Natural killer cell (primary cell): ENCODE results near the gene SLC16A10. TPM values are rescaled to one million over a fixed set of nuclear protein-coding genes. Genes with fewer than 3 reads are reported as not detected.

Source experiments
- ATAC-seq, 3 donors: fragments of 150-1000 bp in 2 of 3; fragments of 200-7000 bp in 1 of 3; cut with Tn5 transposase; 1 replicate in 1 of 3; 2 replicates in 2 of 3; pipeline ENCODE4 v1.10.0; 2021; ENCODE audit warnings: mild to moderate bottlenecking in 2 of 3, moderate library complexity in 2 of 3
- DNase-seq, 2 donors: peaks; one replicate each; pipeline versions ENCODE4 v3.0.0 to v3.0.0-alpha.2; 2013 to 2021; ENCODE audit warnings: mixed read lengths in 1 of 2
- H3K27ac ChIP-seq: one replicate; pipeline ENCODE4 v1.5.1; 2013; ENCODE audit warnings: mild to moderate bottlenecking, low read length
- H3K27me3 ChIP-seq: one replicate; pipeline ENCODE4 v1.6.1; 2013; ENCODE audit warnings: low read length; ENCODE audit not compliant: control insufficient read depth, insufficient read depth
- H3K36me3 ChIP-seq: one replicate; pipeline ENCODE4 v1.6.1; 2013; ENCODE audit warnings: low read length; ENCODE audit not compliant: control insufficient read depth, insufficient read depth
- H3K4me1 ChIP-seq: one replicate; pipeline ENCODE4 v1.6.1; 2013; ENCODE audit warnings: low read length; ENCODE audit not compliant: control insufficient read depth, insufficient read depth
- H3K4me3 ChIP-seq: one replicate; pipeline ENCODE4 v1.5.1; 2013; ENCODE audit warnings: low read length
- H3K9me3 ChIP-seq: one replicate; pipeline ENCODE4 v1.6.1; 2013; ENCODE audit warnings: low read length; ENCODE audit not compliant: control insufficient read depth, insufficient read depth
- H3K27ac Mint-ChIP-seq, 2 donors: one replicate each; pipeline ENCODE4 v1.8.0; 2022; ENCODE audit warnings: mild to moderate bottlenecking in 2 of 2, mixed read lengths in 2 of 2, moderate library complexity in 1 of 2
- H3K27me3 Mint-ChIP-seq, 2 donors: one replicate each; pipeline ENCODE4 v1.8.0; 2022; ENCODE audit warnings: low read depth in 2 of 2, mixed read lengths in 2 of 2
- H3K36me3 Mint-ChIP-seq: one replicate; pipeline ENCODE4 v1.8.0; 2022; ENCODE audit warnings: mixed read lengths
- H3K4me1 Mint-ChIP-seq, 2 donors: one replicate each; pipeline ENCODE4 v1.8.0; 2022; ENCODE audit warnings: mixed read lengths in 2 of 2
- H3K4me3 Mint-ChIP-seq: one replicate; pipeline ENCODE4 v1.8.0; 2022; ENCODE audit warnings: mild to moderate bottlenecking, moderate library complexity, mixed read lengths
- H3K9me3 Mint-ChIP-seq, 2 donors: one replicate each; pipeline ENCODE4 v1.8.0; 2022; ENCODE audit warnings: mixed read lengths in 2 of 2
- WGBS: methylation state at CpG from one replicate; pipeline ENCODE4 v1.1.7; 2013; ENCODE audit warnings: missing lambda C conversion rate; ENCODE audit not compliant: insufficient coverage; 5-methylcytosine and 5-hydroxymethylcytosine counted together
- intact Hi-C: fragments of 100-400 bp; cut with micrococcal nuclease; formaldehyde crosslinking; loops from one replicate; pipeline ENCODE4 v1.14.2; 2022
- total RNA-seq, 4 donors: library from RNA; stranded (reverse); fragments of 120-200 nt in 1 of 4; gene quantifications; one replicate each; pipeline versions ENCODE4 v1.2.3 to v1.2.4, GENCODE V29; 2013 to 2022
- TF ChIP-seq, protein P1 (sequence below): fragments of 200-600 bp; IDR thresholded peaks from one replicate; pipeline ENCODE4 v1.8.0; 2022; ENCODE audit warnings: antibody characterized with exemption

The SLC16A10 gene
- total RNA-seq, 3 donors from 2014 or later (not counting 1 experiment from before 2014, with no cell fraction given), result 0.05 to 0.53 (median 0.18) TPM

DNA sequence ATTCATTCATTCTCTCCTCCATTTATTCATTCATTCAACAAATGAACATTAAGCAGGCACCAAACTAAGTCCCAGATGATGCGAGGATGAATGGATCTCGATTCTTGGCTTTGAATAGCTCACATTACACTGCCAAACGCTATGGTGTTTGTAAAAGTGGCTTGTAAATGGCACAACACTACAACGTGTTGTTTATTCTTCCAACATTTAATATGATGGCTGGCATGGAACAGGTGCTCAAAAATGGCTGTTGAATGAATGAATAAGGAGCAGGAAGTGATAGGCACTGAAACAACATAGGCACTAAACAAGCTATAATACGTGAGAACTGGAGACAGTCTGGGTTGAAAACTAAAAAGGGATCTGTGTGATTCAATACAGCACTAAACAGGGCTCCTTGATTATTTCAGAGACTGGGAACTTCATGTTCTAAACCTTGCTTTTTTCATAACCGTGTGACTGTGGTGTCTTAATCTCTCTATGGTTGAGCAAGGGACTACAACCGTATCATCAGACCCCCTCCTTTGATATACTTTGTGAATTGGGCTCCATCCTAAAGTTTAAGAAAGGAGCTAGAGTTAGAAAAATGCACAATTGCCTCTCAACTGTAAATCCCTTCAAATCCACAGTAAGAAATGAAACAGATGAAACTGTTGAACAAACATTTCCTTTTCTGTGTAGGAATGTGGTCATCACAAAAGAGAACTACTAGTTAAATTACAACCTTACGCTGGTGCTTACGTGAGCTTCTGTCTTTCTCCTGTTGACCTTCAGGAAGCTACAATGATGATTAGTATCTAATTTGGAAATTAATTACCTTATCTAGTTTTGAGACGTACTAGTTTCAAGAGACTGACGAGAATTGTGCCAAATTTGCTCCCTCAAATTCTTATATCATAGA lies 16.9 kb upstream of the SLC16A10 start:
- Mint-ChIP-seq H3K4me3 (no peak overlapping the region), H3K27me3 (peaks cover 23 to 27% of the 10 kb centered on the region in 2 donors), H3K4me1 (no peaks in the 10 kb centered on the region)

DNA sequence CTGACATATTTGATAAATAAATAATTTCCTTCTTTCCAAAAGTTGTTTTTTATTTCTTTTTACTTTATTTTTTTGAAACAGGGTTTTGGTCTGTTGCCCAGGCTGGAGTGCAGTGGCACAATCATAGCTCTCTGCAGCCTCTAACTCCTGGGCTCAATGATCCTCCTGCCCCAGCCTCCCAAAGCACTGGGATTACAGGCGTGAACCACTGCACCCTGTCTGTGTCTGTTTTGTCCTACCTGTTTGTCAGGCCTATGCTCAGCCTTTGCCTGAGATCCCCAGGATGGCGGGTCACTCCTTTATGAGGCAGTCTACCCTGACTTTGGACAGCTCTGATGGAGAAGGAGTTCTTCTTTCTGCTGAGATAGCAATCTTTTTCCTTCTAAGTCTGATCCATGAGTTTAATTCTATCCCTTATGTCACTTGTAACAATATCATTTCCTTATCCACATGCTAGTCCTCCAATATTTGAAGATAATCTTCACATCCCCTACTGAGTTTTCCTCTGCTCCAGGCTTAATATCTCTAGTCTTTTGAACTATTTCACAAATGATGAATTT lies 14.4 kb upstream of the SLC16A10 start:
- intact Hi-C loops, result no loop called here

More for the DNA sequence above, 16.9 kb upstream of the SLC16A10 start:
- Histone ChIP-seq H3K27ac (no peak overlapping the region), H3K4me1 (no peaks in the 10 kb centered on the region), H3K4me3 (no peak overlapping the region), H3K27me3 (no peaks in the 10 kb centered on the region), H3K9me3 (no peaks in the 10 kb centered on the region), H3K36me3 (no peaks in the 10 kb centered on the region)
- DNase-seq, result no peak
- TF ChIP-seq, protein P1, sequence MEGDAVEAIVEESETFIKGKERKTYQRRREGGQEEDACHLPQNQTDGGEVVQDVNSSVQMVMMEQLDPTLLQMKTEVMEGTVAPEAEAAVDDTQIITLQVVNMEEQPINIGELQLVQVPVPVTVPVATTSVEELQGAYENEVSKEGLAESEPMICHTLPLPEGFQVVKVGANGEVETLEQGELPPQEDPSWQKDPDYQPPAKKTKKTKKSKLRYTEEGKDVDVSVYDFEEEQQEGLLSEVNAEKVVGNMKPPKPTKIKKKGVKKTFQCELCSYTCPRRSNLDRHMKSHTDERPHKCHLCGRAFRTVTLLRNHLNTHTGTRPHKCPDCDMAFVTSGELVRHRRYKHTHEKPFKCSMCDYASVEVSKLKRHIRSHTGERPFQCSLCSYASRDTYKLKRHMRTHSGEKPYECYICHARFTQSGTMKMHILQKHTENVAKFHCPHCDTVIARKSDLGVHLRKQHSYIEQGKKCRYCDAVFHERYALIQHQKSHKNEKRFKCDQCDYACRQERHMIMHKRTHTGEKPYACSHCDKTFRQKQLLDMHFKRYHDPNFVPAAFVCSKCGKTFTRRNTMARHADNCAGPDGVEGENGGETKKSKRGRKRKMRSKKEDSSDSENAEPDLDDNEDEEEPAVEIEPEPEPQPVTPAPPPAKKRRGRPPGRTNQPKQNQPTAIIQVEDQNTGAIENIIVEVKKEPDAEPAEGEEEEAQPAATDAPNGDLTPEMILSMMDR, result no peak
- H3K36me3 Mint-ChIP-seq, result no peaks in the 10 kb centered on the region
- WGBS, result 77% methylated on average over 6 of the region's 11 CpGs
- H3K9me3 Mint-ChIP-seq, result no peaks in the 10 kb centered on the region
- intact Hi-C loops, result no loop called here
- ATAC-seq, result no peak
- no peak overlapping the region for H3K27ac Mint-ChIP-seq

DNA sequence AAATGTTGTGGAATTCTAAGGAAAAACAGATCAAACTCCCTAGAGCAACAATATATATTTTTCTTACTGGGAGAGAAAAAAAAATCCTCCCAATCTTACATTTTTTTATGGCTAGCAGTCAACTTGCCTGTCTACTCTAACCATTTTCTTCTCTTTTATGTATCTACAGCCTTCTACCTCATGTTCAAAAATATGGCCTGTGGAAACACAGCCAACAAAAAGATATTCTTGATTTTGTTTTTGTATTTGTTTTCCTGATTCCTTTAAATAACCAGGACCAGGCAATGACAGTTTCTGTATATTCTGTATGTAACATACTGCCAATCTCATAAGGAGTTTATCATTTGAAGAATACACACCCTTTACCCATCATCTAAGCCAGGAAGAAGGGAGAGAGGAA lies 13.0 kb upstream of the SLC16A10 start:
- Histone ChIP-seq H3K27me3 (no peaks in the 10 kb centered on the region), H3K4me1 (no peaks in the 10 kb centered on the region), H3K27ac (no peak overlapping the region), H3K9me3 (no peaks in the 10 kb centered on the region), H3K36me3 (no peaks in the 10 kb centered on the region), H3K4me3 (no peak overlapping the region)
- no peak for DNase-seq
- TF ChIP-seq, protein P1, result no peak
- ATAC-seq, result no peak
- Mint-ChIP-seq H3K4me3 (no peak overlapping the region), H3K36me3 (no peaks in the 10 kb centered on the region), H3K9me3 (no peaks in the 10 kb centered on the region), H3K4me1 (no peaks in the 10 kb centered on the region), H3K27me3 (peaks cover 12 to 29% of the 10 kb centered on the region in 2 donors), H3K27ac (no peak overlapping the region)
- intact Hi-C loops, result no loop called here

More for the DNA sequence above, 14.4 kb upstream of the SLC16A10 start:
- Histone ChIP-seq H3K27ac (no peak overlapping the region), H3K36me3 (no peaks in the 10 kb centered on the region), H3K4me1 (no peaks in the 10 kb centered on the region), H3K4me3 (no peak overlapping the region), H3K27me3 (no peaks in the 10 kb centered on the region), H3K9me3 (no peaks in the 10 kb centered on the region)
- H3K36me3 Mint-ChIP-seq, result no peaks in the 10 kb centered on the region
- ATAC-seq (no peak), DNase-seq (no peak)
- H3K9me3 Mint-ChIP-seq, result no peaks in the 10 kb centered on the region
- no peak overlapping the region for H3K4me3 Mint-ChIP-seq
- no peak overlapping the region for H3K27ac Mint-ChIP-seq
- 90% methylated on average over 2 of the region's 2 CpGs for WGBS
- H3K27me3 Mint-ChIP-seq, result peaks cover 12 to 29% of the 10 kb centered on the region in 2 donors
- TF ChIP-seq, protein P1, result no peak
- H3K4me1 Mint-ChIP-seq, result no peaks in the 10 kb centered on the region
